NAMALWA (cell line): Measurements from ENCODE around the gene VCL.
"Not testable (repeated sequence)": the region's sequence is repeated elsewhere in the genome, so short reads cannot be mapped to it uniquely, and the experiment has no call there.

Experiments used
- DNase-seq: peaks from one replicate; pipeline ENCODE4 v3.0.0-alpha.2; 2015; ENCODE audit warnings: low spot score

VCL gene

DNA sequence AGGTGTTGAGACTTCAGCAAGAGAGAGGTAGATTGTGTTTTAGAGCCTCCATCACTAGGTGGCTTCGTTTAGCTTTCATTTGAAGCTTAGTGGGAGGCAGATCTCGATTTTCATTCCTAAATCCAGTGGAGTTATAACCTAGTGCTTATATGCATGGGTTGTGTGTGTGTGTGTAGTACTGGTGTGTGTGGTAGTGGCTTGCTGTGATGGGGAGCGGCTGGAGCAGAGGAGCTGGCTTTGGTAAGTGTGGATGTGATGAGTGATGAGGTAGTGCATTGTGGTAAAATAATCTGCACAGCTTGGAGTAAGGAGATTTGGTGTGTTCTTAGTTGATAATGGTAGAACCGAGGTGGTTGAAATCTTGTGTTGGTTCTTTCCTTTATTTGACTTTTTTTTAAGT is 109.5 kb downstream of the VCL start:
- no peak for DNase-seq

DNA sequence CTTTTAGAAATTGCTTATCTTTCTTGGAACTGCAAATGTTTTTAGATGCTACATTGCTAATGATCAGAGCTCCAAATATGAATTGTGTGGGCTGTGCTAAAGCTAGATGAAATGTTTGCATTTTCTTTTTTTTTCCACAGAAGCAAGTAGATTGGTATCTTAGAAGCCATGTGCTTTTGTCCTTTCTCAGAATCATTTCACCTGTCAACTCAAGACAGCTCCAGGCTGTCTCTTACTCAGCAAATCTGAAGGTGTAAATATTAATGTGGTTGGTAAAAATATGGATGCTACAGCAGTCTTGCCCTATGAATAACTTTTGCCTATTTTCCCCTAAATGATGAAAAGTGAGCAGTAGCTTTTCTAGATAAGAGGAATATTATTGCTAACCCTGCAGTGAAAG is 111.5 kb downstream of the VCL start:
- DNase-seq: no peak

DNA sequence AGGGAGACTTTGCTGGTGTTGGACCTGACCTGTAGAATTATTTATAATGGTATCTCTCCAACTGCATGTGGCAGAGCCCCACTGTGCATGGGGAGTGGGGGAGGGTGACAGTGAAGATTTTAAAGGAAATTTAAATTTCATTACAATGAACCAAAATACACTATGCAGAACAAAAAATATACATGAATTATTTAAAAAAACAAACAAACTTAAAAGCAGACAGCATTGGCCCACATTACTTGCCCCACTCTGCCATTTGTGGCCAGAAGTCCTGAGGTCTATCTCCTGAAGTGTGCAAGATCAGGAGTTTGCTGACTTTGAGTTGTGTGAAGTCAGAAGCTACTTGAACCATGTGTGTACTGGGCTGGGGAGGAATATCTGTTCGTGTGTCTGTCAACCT is 112.2 kb downstream of the VCL start:
- DNase-seq: no peak

DNA sequence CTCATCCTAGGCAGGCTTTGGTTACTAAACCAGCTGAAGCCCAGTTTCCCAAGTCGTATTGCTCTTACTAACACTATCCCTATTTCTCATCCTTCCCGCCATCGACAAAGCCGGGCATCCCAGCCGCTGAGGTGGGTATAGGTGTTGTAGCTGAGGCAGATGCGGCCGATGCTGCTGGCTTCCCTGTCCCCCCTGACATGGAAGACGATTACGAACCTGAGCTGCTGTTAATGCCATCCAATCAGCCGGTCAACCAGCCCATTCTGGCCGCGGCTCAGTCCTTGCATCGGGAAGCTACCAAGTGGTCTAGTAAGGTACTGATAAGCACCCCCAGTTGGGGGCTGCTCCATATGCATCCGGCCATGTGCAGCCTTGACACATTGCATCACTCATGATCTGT is 113.9 kb downstream of the VCL start:
- DNase-seq: no peak

DNA sequence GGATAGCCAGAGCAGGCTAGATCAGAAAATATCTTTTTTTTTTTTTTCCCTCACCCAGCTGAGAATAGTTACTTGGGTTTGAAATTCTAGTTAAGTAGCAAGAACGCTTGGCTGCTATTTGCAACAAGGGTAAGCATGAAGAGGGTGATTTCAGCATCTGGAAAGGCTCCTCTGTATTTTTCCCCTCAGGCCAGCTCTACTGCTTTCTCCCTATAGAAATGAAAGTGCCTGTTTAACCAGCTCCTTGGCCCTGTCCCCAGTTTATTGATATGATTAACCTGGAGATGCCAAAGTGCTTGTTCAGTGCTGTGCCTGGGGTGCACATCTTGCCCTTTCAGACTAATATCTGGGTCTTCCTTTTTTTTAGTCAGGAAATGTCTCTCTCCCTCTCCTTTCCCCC is 115.6 kb downstream of the VCL start:
- no peak for DNase-seq

DNA sequence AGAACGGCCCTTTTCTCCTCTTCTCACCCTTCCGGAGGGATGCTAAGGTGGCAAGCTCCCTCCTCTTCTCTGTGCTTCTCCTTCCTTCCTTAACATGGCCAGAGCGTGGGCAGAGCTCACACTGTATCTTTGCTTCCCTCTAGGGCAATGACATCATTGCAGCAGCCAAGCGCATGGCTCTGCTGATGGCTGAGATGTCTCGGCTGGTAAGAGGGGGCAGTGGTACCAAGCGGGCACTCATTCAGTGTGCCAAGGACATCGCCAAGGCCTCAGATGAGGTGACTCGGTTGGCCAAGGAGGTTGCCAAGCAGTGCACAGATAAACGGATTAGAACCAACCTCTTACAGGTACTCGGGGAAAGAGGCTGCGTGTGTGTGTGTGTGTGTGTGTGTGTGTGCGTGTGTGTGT is 116.1 kb downstream of the VCL start:
- DNase-seq: no peak

DNA sequence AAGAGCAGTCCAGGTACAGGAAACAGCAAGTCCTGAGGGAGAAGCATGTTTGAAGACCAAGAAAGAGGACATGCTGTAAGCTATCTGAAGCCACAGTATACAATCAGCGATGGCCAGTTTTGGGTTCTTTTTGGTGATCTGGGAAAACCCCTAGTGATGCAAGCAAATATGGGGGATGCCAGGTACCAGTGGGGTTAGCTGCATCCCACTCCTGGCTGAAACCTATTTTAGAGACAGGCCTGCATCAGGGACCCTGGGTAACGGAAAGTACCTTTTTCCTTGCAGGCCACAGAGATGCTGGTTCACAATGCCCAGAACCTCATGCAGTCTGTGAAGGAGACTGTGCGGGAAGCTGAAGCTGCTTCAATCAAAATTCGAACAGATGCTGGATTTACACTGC is 119.8 kb downstream of the VCL start:
- no peak for DNase-seq

DNA sequence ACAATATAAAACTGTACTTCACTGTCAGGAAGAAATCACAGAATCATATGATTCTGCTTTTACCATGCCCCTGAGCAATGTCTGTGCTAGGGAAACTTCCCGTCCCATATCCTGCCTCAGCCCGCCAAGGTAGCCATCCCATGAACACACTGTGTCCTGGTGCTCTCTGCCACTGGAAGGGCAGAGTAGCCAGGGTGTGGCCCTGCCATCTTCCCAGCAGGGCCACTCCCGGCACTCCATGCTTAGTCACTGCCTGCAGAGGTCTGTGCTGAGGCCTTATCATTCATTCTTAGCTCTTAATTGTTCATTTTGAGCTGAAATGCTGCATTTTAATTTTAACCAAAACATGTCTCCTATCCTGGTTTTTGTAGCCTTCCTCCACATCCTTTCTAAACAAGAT is 120.9 kb downstream of the VCL start:
- DNase-seq: no peak

DNA sequence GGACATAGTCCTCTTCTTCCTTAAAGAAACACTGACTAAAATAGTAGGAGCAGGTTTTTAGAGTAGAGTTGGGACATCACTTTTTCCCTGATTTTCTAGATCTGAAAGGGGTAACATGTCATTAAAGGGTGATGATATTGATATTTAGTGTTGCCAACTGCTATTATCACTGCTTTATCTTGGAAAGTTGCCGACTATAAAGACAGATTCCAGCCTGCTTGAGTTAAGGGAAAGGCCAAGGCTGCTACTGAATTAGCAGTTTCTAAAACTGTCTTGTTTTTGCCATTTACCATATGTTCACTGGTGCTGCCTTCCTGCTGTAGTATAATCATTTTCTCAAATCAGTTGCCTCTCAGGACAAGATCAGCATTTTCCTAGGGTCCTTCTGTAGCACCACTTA is 123.0 kb downstream of the VCL start:
- no peak for DNase-seq

DNA sequence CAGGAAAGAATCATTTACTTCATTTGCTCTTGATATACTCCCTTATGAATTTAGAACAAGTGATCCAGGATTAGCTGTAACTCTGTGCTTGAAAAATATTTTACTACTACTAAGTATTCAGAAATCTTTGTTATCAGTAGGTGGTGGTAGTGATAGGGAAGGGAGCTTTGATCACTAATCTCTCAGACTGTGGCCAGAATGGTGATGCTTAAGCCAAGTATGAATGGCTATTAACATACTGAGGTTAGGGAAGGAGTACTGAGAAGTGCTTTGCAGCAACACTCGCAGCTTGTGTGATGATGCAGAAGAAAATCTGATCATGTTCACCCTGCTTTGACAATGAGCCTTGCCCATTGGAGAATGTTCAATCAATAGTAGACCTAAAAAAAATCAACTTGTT is 123.5 kb downstream of the VCL start:
- DNase-seq: no peak

DNA sequence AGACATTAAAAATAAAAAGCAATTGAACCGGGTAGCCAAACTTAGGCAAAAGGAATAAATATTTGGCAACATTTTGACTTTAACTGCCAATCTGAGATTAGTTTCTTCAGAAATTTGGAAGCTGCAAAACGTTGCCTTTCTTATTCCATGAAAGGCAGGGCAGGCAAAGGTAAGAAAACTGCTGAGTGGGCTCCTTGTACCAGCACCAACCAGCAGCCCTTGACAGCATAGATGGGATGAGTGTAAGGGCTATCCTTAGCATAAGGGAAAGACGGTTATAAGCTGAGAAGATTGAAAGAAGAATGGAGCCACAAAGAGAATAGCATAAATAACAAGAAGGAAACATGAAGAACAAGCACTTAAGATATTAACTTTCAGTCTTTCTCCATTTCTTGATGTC is 124.1 kb downstream of the VCL start:
- DNase-seq: no peak

DNA sequence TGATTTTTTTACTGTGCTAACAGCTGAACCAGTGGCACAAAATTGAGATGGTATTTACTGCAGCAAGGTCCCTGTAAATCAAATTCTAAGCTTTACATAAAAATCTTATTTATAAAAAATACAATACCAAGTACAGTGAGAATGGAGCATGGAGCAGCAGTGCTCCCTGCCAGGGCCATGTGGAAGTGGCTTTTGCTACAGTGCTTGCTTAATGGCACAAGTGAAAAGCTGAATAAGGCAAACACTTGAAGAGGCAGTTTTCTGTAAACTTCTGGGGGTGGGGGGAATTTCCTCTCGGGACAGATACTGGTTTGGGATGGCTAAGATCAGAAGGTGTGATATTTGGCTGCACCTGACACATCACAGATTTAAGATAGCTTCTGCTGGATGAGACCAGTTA is 125.2 kb downstream of the VCL start:
- DNase-seq: no peak

DNA sequence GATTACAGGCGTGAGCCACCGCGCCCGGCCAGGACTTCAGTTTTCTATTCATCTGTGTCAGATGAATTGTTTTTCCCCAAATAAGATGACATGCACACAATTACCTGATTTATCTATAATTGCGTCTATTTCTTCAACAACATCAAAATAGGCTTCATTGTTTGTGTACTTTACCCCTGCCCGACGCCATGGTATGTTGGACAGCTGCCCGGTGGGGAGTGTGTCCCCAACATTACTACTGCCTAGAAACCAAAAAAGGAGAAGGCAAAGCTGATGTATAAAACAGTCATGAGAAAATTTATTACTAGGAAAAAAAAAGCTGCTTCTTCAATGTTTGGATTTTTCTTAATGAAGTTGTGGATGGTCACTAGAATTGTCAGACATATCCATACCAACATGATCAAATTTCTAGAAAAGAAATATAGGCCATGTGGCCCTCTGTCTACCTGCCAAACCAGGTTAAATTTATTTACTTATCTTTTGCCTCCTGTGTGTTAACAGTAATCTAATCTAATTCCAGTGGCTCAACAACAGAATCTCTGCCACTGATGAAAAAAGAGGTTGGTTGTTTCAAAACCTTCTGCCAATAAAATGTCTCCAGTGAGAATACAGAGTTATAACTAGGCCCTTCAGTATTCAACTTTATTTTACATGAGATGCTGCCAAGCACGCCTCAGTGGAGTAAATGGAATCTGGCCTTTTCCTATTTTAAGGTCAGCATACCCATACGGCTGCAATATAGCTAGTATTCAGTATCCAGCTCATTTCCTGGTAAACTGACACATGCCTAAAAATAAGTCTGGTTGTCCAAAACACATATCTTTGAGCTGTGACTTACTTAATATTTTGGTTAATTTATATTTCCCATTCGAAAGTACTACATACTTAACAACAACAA is 136.3 kb downstream of the VCL start:
- no peak for DNase-seq

DNA sequence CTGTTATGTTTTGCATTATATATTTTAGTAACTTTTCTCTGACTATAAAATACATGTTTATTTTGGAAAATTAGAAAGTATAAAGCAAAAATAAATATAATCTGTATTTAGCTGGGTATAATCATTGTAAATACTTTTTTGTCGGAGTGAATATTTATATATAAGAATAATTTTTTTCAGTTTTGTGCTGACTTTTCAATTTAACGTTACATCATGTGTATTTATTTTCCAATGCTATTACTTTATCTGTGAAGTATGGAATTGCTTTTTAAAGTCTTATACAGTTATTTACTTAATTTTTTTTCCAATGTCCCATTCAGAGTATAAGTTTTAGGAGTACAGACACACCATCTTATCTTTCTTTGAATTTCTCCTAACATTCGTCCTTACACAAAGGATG is 137.5 kb downstream of the VCL start:
- no peak for DNase-seq

DNA sequence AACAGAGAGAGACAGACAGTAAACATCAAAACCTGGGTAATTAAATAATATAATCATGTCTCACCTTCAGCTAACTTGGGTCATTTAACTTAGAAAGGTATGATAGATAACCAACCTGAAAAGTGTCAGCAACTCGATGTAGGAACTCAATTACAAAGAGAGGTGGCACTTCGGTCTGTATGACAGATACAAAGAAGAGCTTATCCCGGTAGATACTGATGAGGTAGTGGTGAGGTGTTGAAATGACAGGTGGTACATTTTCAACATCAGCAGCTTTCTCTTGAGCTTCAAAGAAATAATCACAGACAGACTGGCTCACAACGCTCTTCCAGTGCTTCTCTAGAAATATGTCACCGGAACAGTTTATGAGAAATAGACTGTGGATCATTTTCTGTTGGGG is 140.1 kb downstream of the VCL start:
- no peak for DNase-seq

DNA sequence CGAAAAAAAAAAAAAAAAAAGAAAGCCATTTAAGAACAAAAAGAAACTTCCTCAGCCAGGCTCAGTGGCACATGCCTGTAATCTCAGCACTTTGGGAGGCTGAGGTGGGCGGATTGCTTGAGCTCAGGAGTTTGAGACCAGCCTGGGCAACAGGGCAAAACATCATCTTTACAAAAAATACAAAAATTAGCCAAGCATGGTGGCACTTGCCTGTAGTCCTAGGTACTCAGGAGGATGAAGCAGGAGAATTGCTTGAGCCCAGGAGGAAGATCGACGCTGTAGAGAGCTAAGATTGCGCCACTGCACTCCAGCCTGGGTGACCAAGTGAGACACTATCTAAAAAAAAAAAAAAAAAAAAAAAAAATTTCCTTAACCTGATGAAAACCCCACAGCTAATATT is 140.7 kb downstream of the VCL start:
- not testable (repeated sequence) for DNase-seq

DNA sequence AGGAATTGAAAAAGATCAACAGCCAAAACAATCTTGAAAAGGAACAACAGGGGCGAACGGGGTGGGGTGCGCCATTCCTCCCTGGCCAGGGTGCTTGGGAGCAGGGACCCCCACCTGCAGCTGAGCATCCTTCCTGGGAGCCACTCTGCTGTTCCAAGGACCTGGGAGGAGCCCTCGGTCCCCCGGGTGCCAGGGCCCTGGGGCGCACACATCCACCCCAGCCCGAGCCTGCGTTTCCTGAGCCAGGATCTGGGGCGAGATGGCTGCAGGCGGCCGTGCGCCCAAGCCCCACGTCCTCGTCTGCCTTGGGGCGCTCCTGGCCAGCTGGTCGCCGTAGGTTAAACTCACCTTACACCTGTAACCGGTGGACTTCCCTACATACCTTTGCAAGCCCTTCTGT is 142.1 kb downstream of the VCL start:
- no peak for DNase-seq

DNA sequence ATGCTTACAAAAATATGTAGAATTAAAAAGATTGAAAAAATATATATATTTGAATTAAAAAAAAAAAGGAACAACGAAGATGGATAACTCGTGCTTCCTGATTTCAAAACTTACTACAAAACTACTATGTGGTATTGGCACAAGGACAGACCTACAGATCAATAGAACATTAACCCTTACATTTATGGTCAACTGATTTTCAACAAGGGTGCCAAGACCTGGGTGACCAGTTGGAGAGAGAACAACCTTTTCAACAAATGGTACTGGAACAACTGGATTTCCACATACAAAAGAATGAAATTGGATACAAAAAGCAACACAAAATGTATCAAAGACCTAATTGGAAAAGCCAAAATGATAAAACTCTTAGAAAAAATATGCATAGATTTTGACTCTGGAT is 142.6 kb downstream of the VCL start:
- DNase-seq: no peak

DNA sequence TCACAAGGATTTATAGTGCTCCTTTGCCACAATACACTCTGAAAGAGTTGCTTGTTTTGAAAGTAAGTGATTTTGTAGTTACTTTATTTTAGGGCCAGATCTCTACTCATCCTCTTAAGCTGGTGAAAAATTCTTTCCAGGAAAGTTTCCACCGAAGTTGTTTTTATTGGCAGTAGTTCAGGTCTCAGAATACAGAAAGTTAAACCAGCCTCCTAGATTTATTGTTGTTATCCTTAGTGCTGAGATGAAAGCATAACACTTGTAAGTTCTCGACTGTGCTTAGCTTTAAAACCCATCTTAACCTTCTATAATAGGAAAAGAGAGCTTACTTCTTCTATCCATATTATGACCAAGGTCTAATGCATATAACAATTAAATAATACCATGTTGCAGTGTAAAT is 147.2 kb downstream of the VCL start:
- DNase-seq: no peak

DNA sequence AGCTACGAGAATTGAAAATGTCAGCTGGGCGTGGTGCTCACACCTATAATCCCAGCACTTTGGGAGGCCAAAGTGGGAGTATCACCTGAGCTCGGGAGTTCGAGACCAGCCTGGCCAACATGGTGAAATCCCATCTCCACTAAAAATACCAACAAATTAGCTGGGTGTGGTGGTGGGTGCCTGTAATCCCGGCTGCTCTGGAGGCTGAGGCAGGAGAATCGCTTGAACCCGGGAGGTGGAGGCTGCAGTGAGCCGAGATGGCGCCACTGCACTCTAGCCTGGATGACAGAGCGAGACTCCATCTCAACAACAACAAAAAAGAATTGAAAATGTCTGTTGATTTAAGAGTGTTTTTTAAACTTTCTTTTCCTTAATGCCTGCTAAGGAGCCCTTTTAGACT is 149.1 kb downstream of the VCL start:
- DNase-seq: not testable (repeated sequence)

DNA sequence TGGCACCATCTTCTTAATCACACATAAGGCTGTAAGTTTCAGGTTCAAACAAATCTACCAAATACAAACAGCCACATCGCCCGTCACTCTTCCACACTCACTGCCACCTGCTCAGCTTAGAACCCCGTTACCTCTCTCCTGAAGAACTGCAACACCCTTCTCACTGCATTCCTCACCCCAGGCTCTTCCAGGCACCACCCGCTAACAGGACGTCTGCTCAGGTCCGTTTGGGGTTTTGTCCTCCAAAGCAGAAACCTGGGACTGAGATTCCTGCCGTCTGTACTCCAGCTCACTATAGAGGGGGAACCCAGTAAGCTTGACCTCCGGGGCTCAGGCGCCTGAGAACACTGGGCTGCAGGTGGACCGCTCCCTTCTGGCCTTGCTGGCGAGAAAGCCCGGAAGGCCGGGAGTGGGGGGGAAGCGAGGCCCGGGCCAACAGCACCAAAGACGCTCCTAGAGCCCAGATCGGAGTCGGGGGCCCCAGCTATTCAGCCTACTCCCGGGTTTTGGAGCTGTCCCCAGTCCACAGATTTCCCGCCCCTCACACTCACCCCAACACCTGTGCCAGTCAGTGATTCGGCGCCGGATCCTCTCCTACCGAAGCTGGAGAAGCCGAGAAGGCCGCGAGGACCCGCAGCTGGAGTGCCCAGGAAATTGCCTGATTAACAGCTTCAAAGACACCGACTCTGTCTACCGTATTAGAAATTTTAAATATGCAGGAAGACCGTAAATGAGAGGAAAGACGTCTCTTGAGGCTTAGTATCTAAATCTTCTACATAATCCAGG is 152.5 kb downstream of the VCL start, which contains the start of gene AP3M1:
TSS of gene AP3M1 (minus strand) at position 625 of the 786 bp plus-strand sequence. CDS start 12,449 bp downstream, outside the sequence.
- no peak for DNase-seq

DNA sequence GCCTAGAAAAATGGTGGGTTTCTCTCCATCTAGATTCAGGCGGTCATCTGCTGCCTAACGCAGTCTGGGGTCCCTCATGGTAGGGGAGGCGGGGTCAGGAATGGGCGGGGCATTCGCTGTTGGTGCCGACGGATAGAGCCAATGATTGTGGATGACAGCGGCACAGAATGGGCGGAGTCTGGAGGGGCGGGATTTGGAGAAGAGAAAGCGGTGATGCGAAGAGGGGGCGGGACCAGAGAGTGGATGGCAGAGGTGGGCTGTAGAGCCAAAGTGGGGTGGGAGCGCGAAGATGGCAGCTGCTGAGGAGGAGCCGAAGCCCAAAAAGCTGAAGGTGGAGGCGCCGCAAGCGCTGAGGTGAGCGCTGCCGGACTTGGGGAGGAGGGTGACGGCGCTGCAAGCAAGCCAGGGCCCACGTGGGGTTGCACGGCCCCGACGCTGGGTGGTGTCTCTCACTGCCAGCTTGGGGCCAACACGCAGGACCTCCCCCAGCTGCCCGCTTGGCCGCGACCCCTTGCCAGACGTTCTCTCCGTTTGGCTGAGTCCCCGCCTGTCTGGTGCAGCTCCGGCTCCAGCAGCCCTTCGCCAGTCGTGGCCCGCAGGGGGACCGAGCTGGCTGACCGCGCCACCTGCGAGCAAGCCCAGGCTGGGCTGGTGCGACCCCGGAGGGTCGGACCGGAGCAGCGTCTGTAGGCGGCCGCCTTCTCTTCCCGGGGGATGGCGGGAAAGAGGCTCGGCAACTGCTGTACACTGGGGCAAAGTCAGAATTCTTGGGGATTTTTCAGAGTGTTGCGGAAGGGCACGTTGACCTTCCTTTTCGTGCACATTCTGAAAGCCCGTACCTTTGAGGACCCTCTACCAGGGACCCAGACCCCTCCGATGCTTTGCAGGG is 153.3 kb downstream of the VCL start, which contains the start of gene ADK:
TSS of gene ADK (plus strand) at position 232 of the 889 bp plus-strand sequence. CDS start at position 290, 58 bp downstream.
- peak; percentile 95 for DNase-seq
